ENCODE measurements around the gene SETD2. TPM values are rescaled to one million over a fixed set of nuclear protein-coding genes. Genes with fewer than 3 reads are reported as not detected.

SETD2 gene
- total and polyA plus RNA-seq, 2 of the 8 experiments (the other 6 are each of a cell fraction or from before 2014, with no cell fraction given) = 15.7 to 46.3 TPM

DNA sequence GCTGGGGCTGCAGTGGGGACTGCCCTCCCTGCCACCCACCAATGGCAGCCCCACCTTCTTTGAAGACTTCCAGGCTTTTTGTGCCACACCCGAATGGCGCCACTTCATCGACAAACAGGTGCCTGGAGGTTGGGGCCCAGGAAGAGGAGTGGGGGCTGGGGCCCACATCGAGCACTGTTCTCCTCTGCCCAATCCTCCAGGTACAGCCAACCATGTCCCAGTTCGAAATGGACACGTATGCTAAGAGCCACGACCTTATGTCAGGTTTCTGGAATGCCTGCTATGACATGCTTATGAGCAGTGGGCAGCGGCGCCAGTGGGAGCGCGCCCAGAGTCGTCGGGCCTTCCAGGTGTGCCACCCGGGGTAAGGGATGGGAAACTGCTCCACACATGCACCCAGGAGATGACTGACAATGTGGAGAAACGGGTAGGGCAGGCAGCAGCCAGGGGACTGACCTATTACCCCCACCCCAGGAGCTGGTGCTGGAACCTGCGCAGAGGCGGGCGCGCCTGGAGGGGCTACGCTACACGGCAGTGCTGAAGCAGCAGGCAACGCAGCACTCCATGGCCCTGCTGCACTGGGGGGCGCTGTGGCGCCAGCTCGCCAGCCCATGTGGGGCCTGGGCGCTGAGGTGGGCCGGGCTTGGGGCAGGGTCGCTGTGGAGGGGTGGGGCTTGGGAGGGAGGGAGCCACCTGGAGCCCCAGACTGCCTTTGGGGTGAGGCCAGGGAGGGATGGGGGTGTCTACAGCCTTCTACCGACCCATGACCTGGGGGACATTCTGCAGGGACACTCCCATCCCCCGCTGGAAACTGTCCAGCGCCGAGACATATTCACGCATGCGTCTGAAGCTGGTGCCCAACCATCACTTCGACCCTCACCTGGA lies 161.5 kb downstream of the SETD2 start (continued):
- TF ChIP-seq, protein P1, sequence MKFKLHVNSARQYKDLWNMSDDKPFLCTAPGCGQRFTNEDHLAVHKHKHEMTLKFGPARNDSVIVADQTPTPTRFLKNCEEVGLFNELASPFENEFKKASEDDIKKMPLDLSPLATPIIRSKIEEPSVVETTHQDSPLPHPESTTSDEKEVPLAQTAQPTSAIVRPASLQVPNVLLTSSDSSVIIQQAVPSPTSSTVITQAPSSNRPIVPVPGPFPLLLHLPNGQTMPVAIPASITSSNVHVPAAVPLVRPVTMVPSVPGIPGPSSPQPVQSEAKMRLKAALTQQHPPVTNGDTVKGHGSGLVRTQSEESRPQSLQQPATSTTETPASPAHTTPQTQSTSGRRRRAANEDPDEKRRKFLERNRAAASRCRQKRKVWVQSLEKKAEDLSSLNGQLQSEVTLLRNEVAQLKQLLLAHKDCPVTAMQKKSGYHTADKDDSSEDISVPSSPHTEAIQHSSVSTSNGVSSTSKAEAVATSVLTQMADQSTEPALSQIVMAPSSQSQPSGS (IDR thresholded peaks at IDR 0.05; ENCODE audit: low read length) = no peak
- TF ChIP-seq SIN3A (conservative IDR thresholded peaks at IDR 0.05 in 1 of 2, IDR thresholded peaks at IDR 0.05 in 1 of 2; ENCODE audit: low read depth in 1 of 2, low read length in 2 of 2) (0 out of 4 replicates have a peak, but pooled peaks of 1 of the 2 experiments have one; percentile 45), RAD21 (IDR thresholded peaks at IDR 0.05 in 1 of 2, conservative IDR thresholded peaks at IDR 0.05 in 1 of 2; ENCODE audit: low read depth in 2 of 2, low read length in 2 of 2) (peak; percentile 77 to 90)

Data from H1 (cell line).